ENCODE results near the gene EMSY. TPM values are rescaled to one million over a fixed set of nuclear protein-coding genes. Genes with fewer than 3 reads are reported as not detected.
A peak's percentile ranks its signal among the peaks of the same experiment; 100 is the strongest.

EMSY gene
- total RNA-seq, 6 experiments from 2014 or later: 12.3 to 17.5 (median 15.2) TPM

- peaks cover 11% of the 10 kb centered on the region for H3K27me3 Mint-ChIP-seq (ENCODE audit: insufficient read depth)
- no peak overlapping the region for H3K4me3 Mint-ChIP-seq
- no peaks in the 10 kb centered on the region for H3K4me1 Mint-ChIP-seq (ENCODE audit: low read depth)
- TF ChIP-seq CTCF (IDR thresholded peaks at IDR 0.05): no peak
- DNase-seq: no peak
- H3K27ac Mint-ChIP-seq: no peak overlapping the region
- H3K36me3 Mint-ChIP-seq (ENCODE audit: low read depth): no peaks in the 10 kb centered on the region
- H3K9me3 Mint-ChIP-seq: no peaks in the 10 kb centered on the region
Observed at GRCh38 chr11:76424379-76424778, 20.4 kb upstream of the EMSY start.

- no peak for TF ChIP-seq CTCF (IDR thresholded peaks at IDR 0.05)
- Mint-ChIP-seq H3K36me3 (ENCODE audit: low read depth) (no peaks in the 10 kb centered on the region), H3K4me3 (no peak overlapping the region), H3K9me3 (no peaks in the 10 kb centered on the region), H3K27ac (no peak overlapping the region), H3K27me3 (ENCODE audit: insufficient read depth) (peaks cover 10% of the 10 kb centered on the region), H3K4me1 (ENCODE audit: low read depth) (no peaks in the 10 kb centered on the region)
- DNase-seq: no peak
Observed at GRCh38 chr11:76424891-76425290, 19.9 kb upstream of the EMSY start.

- Mint-ChIP-seq H3K36me3 (ENCODE audit: low read depth) (no peaks in the 10 kb centered on the region), H3K9me3 (no peaks in the 10 kb centered on the region), H3K27me3 (ENCODE audit: insufficient read depth) (peaks cover 10% of the 10 kb centered on the region), H3K27ac (no peak overlapping the region), H3K4me3 (no peak overlapping the region), H3K4me1 (ENCODE audit: low read depth) (no peaks in the 10 kb centered on the region)
- no peak for DNase-seq
- no peak for TF ChIP-seq CTCF (IDR thresholded peaks at IDR 0.05)
Observed at GRCh38 chr11:76426660-76427059, 18.2 kb upstream of the EMSY start.

- no peak overlapping the region for H3K27ac Mint-ChIP-seq
- DNase-seq: peak; percentile 12
- no peak for TF ChIP-seq CTCF (IDR thresholded peaks at IDR 0.05)
- H3K4me3 Mint-ChIP-seq: no peak overlapping the region
- H3K27me3 Mint-ChIP-seq (ENCODE audit: insufficient read depth): peaks cover 2% of the 10 kb centered on the region; the same call in 1 of the 2 replicates
- H3K36me3 Mint-ChIP-seq (ENCODE audit: low read depth): peaks cover 7% of the 10 kb centered on the region
- H3K4me1 Mint-ChIP-seq (ENCODE audit: low read depth): no peaks in the 10 kb centered on the region
- no peaks in the 10 kb centered on the region for H3K9me3 Mint-ChIP-seq
Observed at GRCh38 chr11:76436020-76436419, 8.8 kb upstream of the EMSY start.

- H3K36me3 Mint-ChIP-seq (ENCODE audit: low read depth): peaks cover 23% of the 10 kb centered on the region; the same call in 1 of the 2 replicates
- H3K4me1 Mint-ChIP-seq (ENCODE audit: low read depth): peaks cover 22% of the 10 kb centered on the region
- no peaks in the 10 kb centered on the region for H3K9me3 Mint-ChIP-seq
- no peak for DNase-seq
- H3K27me3 Mint-ChIP-seq (ENCODE audit: insufficient read depth): no peaks in the 10 kb centered on the region; the same call in 1 of the 2 replicates
- peak overlapping the region; percentile 96 for H3K27ac Mint-ChIP-seq
- no peak for TF ChIP-seq CTCF (IDR thresholded peaks at IDR 0.05)
- H3K4me3 Mint-ChIP-seq: peak overlapping the region; percentile 93
Observed at GRCh38 chr11:76443268-76443980, 1.4 kb upstream of the EMSY start.

All from HFFc6 (cell line).